Measurements from ENCODE around the gene PER2.

DNA sequence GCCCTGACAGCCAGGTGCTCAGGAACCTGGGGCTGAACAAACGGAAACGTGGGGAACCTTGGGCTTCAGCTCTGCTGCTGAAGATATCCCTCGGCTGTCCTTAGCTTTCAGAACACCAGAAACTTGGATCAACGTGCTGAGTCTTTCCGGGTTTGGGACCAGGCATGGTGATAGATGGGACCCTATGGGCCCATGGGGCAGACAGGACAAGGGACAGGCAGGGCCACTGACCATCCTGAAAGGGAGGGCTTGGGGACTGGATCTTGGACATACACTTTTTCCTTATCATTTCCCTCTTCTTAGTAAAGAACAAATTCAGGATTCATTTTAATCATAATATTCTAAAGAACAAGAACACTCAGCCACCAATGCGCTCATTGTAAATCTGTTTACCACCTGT is 32.3 kb downstream of the PER2 start:
- TF ChIP-seq, protein P1, sequence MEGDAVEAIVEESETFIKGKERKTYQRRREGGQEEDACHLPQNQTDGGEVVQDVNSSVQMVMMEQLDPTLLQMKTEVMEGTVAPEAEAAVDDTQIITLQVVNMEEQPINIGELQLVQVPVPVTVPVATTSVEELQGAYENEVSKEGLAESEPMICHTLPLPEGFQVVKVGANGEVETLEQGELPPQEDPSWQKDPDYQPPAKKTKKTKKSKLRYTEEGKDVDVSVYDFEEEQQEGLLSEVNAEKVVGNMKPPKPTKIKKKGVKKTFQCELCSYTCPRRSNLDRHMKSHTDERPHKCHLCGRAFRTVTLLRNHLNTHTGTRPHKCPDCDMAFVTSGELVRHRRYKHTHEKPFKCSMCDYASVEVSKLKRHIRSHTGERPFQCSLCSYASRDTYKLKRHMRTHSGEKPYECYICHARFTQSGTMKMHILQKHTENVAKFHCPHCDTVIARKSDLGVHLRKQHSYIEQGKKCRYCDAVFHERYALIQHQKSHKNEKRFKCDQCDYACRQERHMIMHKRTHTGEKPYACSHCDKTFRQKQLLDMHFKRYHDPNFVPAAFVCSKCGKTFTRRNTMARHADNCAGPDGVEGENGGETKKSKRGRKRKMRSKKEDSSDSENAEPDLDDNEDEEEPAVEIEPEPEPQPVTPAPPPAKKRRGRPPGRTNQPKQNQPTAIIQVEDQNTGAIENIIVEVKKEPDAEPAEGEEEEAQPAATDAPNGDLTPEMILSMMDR (IDR thresholded peaks at IDR 0.05) = no peak
- no peak for TF ChIP-seq POLR2A (IDR thresholded peaks at IDR 0.05)
